Suprapubic skin (tissue), 4 donors: ENCODE data around the gene CHRD. TPM values are rescaled to one million over a fixed set of nuclear protein-coding genes. Genes with fewer than 3 reads are reported as not detected.

Experiments used
- DNase-seq, 2 donors: peaks; one replicate each; pipeline ENCODE4 v3.0.0-alpha.2; 2019; ENCODE audit warnings: low spot score in 2 of 2
- H3K27ac ChIP-seq: fragments of 200-600 bp; sonication (generic); one replicate; pipeline ENCODE4 v1.5.1; 2019
- H3K27me3 ChIP-seq: fragments of 200-600 bp; sonication (generic); one replicate; pipeline ENCODE4 v1.5.1; 2019
- H3K36me3 ChIP-seq: fragments of 200-600 bp; sonication (generic); one replicate; pipeline ENCODE4 v1.5.1; 2019
- H3K4me1 ChIP-seq: fragments of 200-600 bp; sonication (generic); one replicate; pipeline ENCODE4 v1.5.1; 2019
- H3K4me3 ChIP-seq: fragments of 200-600 bp; sonication (generic); one replicate; pipeline ENCODE4 v1.5.1; 2019; ENCODE audit warnings: mild to moderate bottlenecking
- H3K9me3 ChIP-seq: fragments of 200-600 bp; sonication (generic); one replicate; pipeline ENCODE4 v1.5.1; 2019
- CTCF ChIP-seq, 2 donors: fragments of 200-600 bp in 1 of 2; fragments of 450-650 bp in 1 of 2; sonication (generic) in 1 of 2; IDR thresholded peaks; one replicate each; pipeline ENCODE4 v1.5.1; 2016 to 2019; ENCODE audit warnings: antibody characterized with exemption in 2 of 2, mild to moderate bottlenecking in 1 of 2, moderate library complexity in 1 of 2
- EP300 ChIP-seq: sonication (generic); formaldehyde crosslinking; IDR thresholded peaks from one replicate; pipeline ENCODE4 v1.6.1; 2017; ENCODE audit warnings: antibody characterized with exemption
- POLR2A ChIP-seq, 2 donors: fragments of 450-650 bp; IDR thresholded peaks; one replicate each; pipeline ENCODE4 v1.6.1; 2017; ENCODE audit warnings: antibody characterized with exemption in 2 of 2, mild to moderate bottlenecking in 2 of 2, moderate library complexity in 2 of 2
- POLR2AphosphoS5 ChIP-seq, 3 donors: sonication (generic); formaldehyde crosslinking; IDR thresholded peaks; one replicate each; pipeline ENCODE4 v1.6.1; 2017; ENCODE audit warnings: antibody characterized with exemption in 3 of 3
- WGBS: methylation state at CpG from one replicate; pipeline ENCODE4 v1.1.5; 2018; 5-methylcytosine and 5-hydroxymethylcytosine counted together
- total RNA-seq, 4 donors: library from RNA; depleted of rRNA; stranded (reverse); fragments of >200 nt; gene quantifications; one replicate each; pipeline ENCODE4 v1.1.0, GENCODE V29; 2016

The CHRD gene
- total RNA-seq, 4 donors from 2014 or later: 1.1 to 10.1 (median 4.2) TPM

GRCh38 chr3:184383033-184383740 is 3.3 kb downstream of the CHRD start:
- Histone ChIP-seq H3K27me3 (peaks cover 44% of the 10 kb centered on the region), H3K27ac (no peak overlapping the region), H3K4me3 (no peak overlapping the region), H3K36me3 (peaks cover 6% of the 10 kb centered on the region), H3K9me3 (no peaks in the 10 kb centered on the region), H3K4me1 (peaks cover 24% of the 10 kb centered on the region)
- WGBS: 93% methylated on average over 10 of the region's 15 CpGs
- TF ChIP-seq POLR2AphosphoS5 (IDR thresholded peaks at IDR 0.05) (no peak), POLR2A (IDR thresholded peaks at IDR 0.05) (no peak)
- DNase-seq: no peak

- DNase-seq: no peak
- TF ChIP-seq POLR2AphosphoS5 (IDR thresholded peaks at IDR 0.05): no peak
- TF ChIP-seq CTCF (IDR thresholded peaks at IDR 0.05): no peak
- H3K27me3 ChIP-seq: peaks cover 36% of the 10 kb centered on the region
- H3K4me1 ChIP-seq: peaks cover 20% of the 10 kb centered on the region
- no CpG with 5 or more reads among the region's 9 CpGs for WGBS
- H3K27ac ChIP-seq: no peak overlapping the region
- no peaks in the 10 kb centered on the region for H3K9me3 ChIP-seq
- H3K4me3 ChIP-seq: no peak overlapping the region
- peaks cover 6% of the 10 kb centered on the region for H3K36me3 ChIP-seq
Measured at GRCh38 chr3:184384342-184384741, 4.5 kb downstream of the CHRD start.

- no peak overlapping the region for H3K4me3 ChIP-seq
- H3K4me1 ChIP-seq: peaks cover 15% of the 10 kb centered on the region
- H3K27ac ChIP-seq: no peak overlapping the region
- TF ChIP-seq POLR2A (IDR thresholded peaks at IDR 0.05) (no peak), EP300 (no peak), CTCF (IDR thresholded peaks at IDR 0.05) (no peak), POLR2AphosphoS5 (IDR thresholded peaks at IDR 0.05) (no peak)
- peaks cover 31% of the 10 kb centered on the region for H3K27me3 ChIP-seq
- peaks cover 6% of the 10 kb centered on the region for H3K36me3 ChIP-seq
- H3K9me3 ChIP-seq: no peaks in the 10 kb centered on the region
- WGBS: 82% methylated on average over 4 of the region's 8 CpGs
- DNase-seq: no peak
Measured at GRCh38 chr3:184384856-184385422, 5.1 kb downstream of the CHRD start.

GRCh38 chr3:184386047-184386806 is 6.4 kb downstream of the CHRD start:
- Histone ChIP-seq H3K27ac (no peak overlapping the region), H3K4me3 (no peak overlapping the region), H3K36me3 (peaks cover 6% of the 10 kb centered on the region), H3K27me3 (peaks cover 19% of the 10 kb centered on the region), H3K4me1 (peaks cover 4% of the 10 kb centered on the region), H3K9me3 (no peaks in the 10 kb centered on the region)
- DNase-seq: no peak
- WGBS: 60% methylated on average over 29 of the region's 37 CpGs
- no peak for TF ChIP-seq POLR2AphosphoS5 (IDR thresholded peaks at IDR 0.05)

GRCh38 chr3:184387174-184387714 is 7.4 kb downstream of the CHRD start:
- 85% methylated on average over 9 of the region's 12 CpGs for WGBS
- H3K27ac ChIP-seq: no peak overlapping the region
- no peak overlapping the region for H3K4me3 ChIP-seq
- no peaks in the 10 kb centered on the region for H3K4me1 ChIP-seq
- H3K9me3 ChIP-seq: no peaks in the 10 kb centered on the region
- no peak for TF ChIP-seq CTCF (IDR thresholded peaks at IDR 0.05)
- DNase-seq: no peak
- H3K36me3 ChIP-seq: peaks cover 6% of the 10 kb centered on the region
- H3K27me3 ChIP-seq: peaks cover 11% of the 10 kb centered on the region
